IMR-90 (cell line): Measurements from ENCODE around the gene TEP1.

Experiments
- BHLHE40 ChIP-seq: fragments of 150-350 bp; IDR thresholded peaks from 2 replicates; pipeline ENCODE4 v1.6.1; 2016; ENCODE audit warnings: mild to moderate bottlenecking, low read depth, low read length
- CEBPB ChIP-seq: IDR thresholded peaks from 2 replicates; pipeline ENCODE4 v1.6.1; 2012; ENCODE audit warnings: low read depth, low read length, improper control_type of control experiment
- FOS ChIP-seq: fragments of 150-350 bp; IDR thresholded peaks from 2 replicates; pipeline ENCODE4 v1.6.1; 2016; ENCODE audit warnings: low read depth, low read length
- MAZ ChIP-seq: IDR thresholded peaks from 2 replicates; pipeline ENCODE4 v1.6.1; 2012; ENCODE audit warnings: low read depth, mild to moderate bottlenecking, low read length, improper control_type of control experiment, moderate library complexity, borderline replicate concordance
- MXI1 ChIP-seq: IDR thresholded peaks from 2 replicates; pipeline ENCODE4 v1.6.1; 2012; ENCODE audit warnings: low read depth, mild to moderate bottlenecking, low read length, moderate library complexity, borderline replicate concordance
- NFE2L2 ChIP-seq: fragments of 150-350 bp; IDR thresholded peaks from 2 replicates; pipeline ENCODE4 v1.6.1; 2016; ENCODE audit warnings: low read depth, mild to moderate bottlenecking, low read length
- POLR2A ChIP-seq: IDR thresholded peaks from 2 replicates; pipeline ENCODE4 v1.6.1; 2012; ENCODE audit warnings: mild to moderate bottlenecking, low read depth, low read length
- RAD21 ChIP-seq: IDR thresholded peaks from 2 replicates; pipeline ENCODE4 v1.6.1; 2012; ENCODE audit warnings: low read length, improper control_type of control experiment
- RFX5 ChIP-seq: IDR thresholded peaks from 2 replicates; pipeline ENCODE4 v1.8.0; 2012; ENCODE audit warnings: low read depth, mild to moderate bottlenecking, low read length, moderate library complexity
- SMC3 ChIP-seq: fragments of 150-350 bp; IDR thresholded peaks from 2 replicates; pipeline ENCODE4 v1.6.1; 2016; ENCODE audit warnings: low read depth, mild to moderate bottlenecking, antibody characterized with exemption, low read length, moderate library complexity
- TF ChIP-seq, protein P1 (sequence below): conservative IDR thresholded peaks from 2 replicates; pipeline ENCODE4 v1.5.1; 2012; ENCODE audit warnings: mild to moderate bottlenecking, low read depth, low read length, improper control_type of control experiment
- TF ChIP-seq, protein P2 (sequence below): fragments of 150-350 bp; IDR thresholded peaks from 2 replicates; pipeline ENCODE4 v1.6.1; 2016; ENCODE audit warnings: low read depth, mild to moderate bottlenecking, low read length, moderate library complexity, borderline replicate concordance
- TF ChIP-seq, protein P3 (sequence below): fragments of 150-350 bp; IDR thresholded peaks from 2 replicates; pipeline ENCODE4 v1.6.1; 2017; ENCODE audit warnings: mild to moderate bottlenecking, antibody characterized with exemption, low read length, low read depth

DNA sequence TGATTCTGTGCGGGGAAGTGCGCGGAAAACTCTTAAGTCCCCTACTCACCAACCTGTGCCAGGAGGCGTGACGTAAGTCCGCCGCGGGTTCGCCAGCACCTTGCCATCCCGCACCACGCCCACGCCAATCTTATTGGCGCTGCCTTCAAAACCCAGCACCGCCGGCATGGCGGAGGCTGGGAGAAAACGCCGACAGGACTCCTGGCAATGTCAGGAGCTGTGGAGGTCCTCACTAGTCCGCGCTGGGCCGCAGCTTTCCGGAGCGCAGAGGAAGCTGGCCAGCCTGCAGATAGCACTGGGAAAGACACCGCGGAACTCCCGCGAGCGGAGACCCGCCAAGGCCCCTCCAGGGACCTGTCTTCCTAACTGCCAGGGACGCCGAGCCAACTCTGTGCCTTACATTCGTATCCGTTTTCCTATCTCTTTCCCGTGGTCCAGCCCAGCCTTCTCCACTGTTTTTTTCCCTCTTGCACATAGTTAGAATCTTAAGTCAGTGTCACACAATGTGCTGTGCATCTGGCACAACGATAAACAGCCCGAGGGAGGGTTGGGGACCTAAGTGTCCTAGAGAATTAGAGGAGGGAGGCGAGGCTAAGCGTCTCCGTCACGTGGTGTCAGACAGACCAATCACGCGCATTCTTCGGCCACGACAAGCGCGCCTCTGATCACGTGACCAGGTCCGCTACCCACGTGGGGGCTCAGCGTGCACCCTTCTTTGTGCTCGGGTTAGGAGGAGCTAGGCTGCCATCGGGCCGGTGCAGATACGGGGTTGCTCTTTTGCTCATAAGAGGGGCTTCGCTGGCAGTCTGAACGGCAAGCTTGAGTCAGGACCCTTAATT is 41.4 kb upstream of the TEP1 start, which contains the start of the genes APEX1 and OSGEP:
- TF ChIP-seq, protein P1, sequence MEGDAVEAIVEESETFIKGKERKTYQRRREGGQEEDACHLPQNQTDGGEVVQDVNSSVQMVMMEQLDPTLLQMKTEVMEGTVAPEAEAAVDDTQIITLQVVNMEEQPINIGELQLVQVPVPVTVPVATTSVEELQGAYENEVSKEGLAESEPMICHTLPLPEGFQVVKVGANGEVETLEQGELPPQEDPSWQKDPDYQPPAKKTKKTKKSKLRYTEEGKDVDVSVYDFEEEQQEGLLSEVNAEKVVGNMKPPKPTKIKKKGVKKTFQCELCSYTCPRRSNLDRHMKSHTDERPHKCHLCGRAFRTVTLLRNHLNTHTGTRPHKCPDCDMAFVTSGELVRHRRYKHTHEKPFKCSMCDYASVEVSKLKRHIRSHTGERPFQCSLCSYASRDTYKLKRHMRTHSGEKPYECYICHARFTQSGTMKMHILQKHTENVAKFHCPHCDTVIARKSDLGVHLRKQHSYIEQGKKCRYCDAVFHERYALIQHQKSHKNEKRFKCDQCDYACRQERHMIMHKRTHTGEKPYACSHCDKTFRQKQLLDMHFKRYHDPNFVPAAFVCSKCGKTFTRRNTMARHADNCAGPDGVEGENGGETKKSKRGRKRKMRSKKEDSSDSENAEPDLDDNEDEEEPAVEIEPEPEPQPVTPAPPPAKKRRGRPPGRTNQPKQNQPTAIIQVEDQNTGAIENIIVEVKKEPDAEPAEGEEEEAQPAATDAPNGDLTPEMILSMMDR: no peak
- TF ChIP-seq CEBPB: no peak
- TF ChIP-seq RAD21: no peak
- TF ChIP-seq MXI1: peak; percentile 97
- TF ChIP-seq, protein P2, sequence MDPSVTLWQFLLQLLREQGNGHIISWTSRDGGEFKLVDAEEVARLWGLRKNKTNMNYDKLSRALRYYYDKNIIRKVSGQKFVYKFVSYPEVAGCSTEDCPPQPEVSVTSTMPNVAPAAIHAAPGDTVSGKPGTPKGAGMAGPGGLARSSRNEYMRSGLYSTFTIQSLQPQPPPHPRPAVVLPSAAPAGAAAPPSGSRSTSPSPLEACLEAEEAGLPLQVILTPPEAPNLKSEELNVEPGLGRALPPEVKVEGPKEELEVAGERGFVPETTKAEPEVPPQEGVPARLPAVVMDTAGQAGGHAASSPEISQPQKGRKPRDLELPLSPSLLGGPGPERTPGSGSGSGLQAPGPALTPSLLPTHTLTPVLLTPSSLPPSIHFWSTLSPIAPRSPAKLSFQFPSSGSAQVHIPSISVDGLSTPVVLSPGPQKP: no peak
- peak; percentile 43; the same call in 1 of the 2 replicates for TF ChIP-seq MAZ
- no peak for TF ChIP-seq NFE2L2
- peak; percentile 87 for TF ChIP-seq POLR2A
- TF ChIP-seq BHLHE40: peak; percentile 86
- TF ChIP-seq, protein P3, sequence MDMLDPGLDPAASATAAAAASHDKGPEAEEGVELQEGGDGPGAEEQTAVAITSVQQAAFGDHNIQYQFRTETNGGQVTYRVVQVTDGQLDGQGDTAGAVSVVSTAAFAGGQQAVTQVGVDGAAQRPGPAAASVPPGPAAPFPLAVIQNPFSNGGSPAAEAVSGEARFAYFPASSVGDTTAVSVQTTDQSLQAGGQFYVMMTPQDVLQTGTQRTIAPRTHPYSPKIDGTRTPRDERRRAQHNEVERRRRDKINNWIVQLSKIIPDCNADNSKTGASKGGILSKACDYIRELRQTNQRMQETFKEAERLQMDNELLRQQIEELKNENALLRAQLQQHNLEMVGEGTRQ: peak; percentile 100
- peak; percentile 98 for TF ChIP-seq FOS
- no peak for TF ChIP-seq RFX5
- TF ChIP-seq SMC3: no peak; the same call in 1 of the 2 replicates
